CD14-positive monocyte (primary cell): ENCODE results near the gene NSMCE1. TPM values are rescaled to one million over a fixed set of nuclear protein-coding genes. Genes with fewer than 3 reads are reported as not detected.

ENCODE experiments used
- DNase-seq, 3 donors: peaks; one replicate each; pipeline ENCODE4 v3.0.0-alpha.2; 2011 to 2022
- H2AFZ ChIP-seq: 2 replicates; pipeline ENCODE4 v1.6.0; 2012; ENCODE audit warnings: mild to moderate bottlenecking, low read depth, low read length, inconsistent platforms; ENCODE audit not compliant: insufficient read depth, poor library complexity, severe bottlenecking
- H3K27ac ChIP-seq, 2 donors: 1 replicate in 1 of 2; 2 replicates in 1 of 2; pipeline ENCODE4 v1.5.1; 2012 to 2013; ENCODE audit warnings: low read length in 2 of 2, control low read depth in 1 of 2, inconsistent platforms in 1 of 2, low read depth in 1 of 2, mild to moderate bottlenecking in 1 of 2
- H3K27me3 ChIP-seq, 2 donors: one replicate each; pipeline versions ENCODE4 v1.6.0 to v1.6.1; 2011 to 2013; ENCODE audit warnings: low read length in 2 of 2; ENCODE audit not compliant: control insufficient read depth in 2 of 2, insufficient read depth in 2 of 2
- H3K36me3 ChIP-seq, 2 donors: replicated peaks in 1 of 2; 1 replicate in 1 of 2; 2 replicates in 1 of 2; pipeline versions ENCODE4 v1.5.1 to v1.6.1; 2012 to 2013; ENCODE audit warnings: low read length in 2 of 2, control low read depth in 1 of 2, inconsistent platforms in 1 of 2, mild to moderate bottlenecking in 1 of 2; ENCODE audit not compliant: insufficient read depth in 2 of 2, control insufficient read depth in 1 of 2
- H3K4me1 ChIP-seq, 2 donors: 1 replicate in 1 of 2; 2 replicates in 1 of 2; pipeline versions ENCODE4 v1.5.1 to v1.6.1; 2012 to 2013; ENCODE audit warnings: low read length in 2 of 2, control low read depth in 1 of 2, inconsistent platforms in 1 of 2, mild to moderate bottlenecking in 1 of 2, moderate library complexity in 1 of 2; ENCODE audit not compliant: insufficient read depth in 2 of 2, control insufficient read depth in 1 of 2
- H3K4me2 ChIP-seq: replicated peaks from 2 replicates; pipeline ENCODE3; 2012; ENCODE audit warnings: low read length, moderate library complexity, mild to moderate bottlenecking; ENCODE audit not compliant: poor library complexity, severe bottlenecking; ENCODE audit errors: extremely low read depth
- H3K4me3 ChIP-seq, 3 experiments: fragments of 200-600 bp in 1 of 3; sonication (generic) in 1 of 3; replicated peaks in 1 of 3; 1 replicate in 2 of 3; 2 replicates in 1 of 3; pipeline ENCODE4 v1.5.1; 2011 to 2013; ENCODE audit warnings: low read length in 3 of 3, mild to moderate bottlenecking in 3 of 3, control low read depth in 2 of 3, low read depth in 2 of 3, inconsistent platforms in 1 of 3, moderate library complexity in 1 of 3
- H3K79me2 ChIP-seq: 2 replicates; pipeline ENCODE4 v1.6.0; 2012; ENCODE audit warnings: mild to moderate bottlenecking, control low read depth, inconsistent platforms, low read length, moderate library complexity; ENCODE audit not compliant: insufficient read depth
- H3K9ac ChIP-seq: 2 replicates; pipeline ENCODE4 v1.6.0; 2017; ENCODE audit warnings: low read length, mild to moderate bottlenecking; ENCODE audit not compliant: insufficient read depth, poor library complexity, severe bottlenecking
- H3K9me3 ChIP-seq, 2 donors: replicated peaks in 1 of 2; 1 replicate in 1 of 2; 2 replicates in 1 of 2; pipeline versions ENCODE4 v1.5.1 to v1.6.1; 2012 to 2013; ENCODE audit warnings: low read length in 2 of 2, control low read depth in 1 of 2; ENCODE audit not compliant: control insufficient read depth in 1 of 2, insufficient read depth in 1 of 2
- H4K20me1 ChIP-seq: 2 replicates; pipeline ENCODE4 v1.6.0; 2012; ENCODE audit warnings: mild to moderate bottlenecking, low read length, control low read depth, moderate library complexity; ENCODE audit not compliant: insufficient read depth
- H3K27ac Mint-ChIP-seq, 7 donors: one replicate each; pipeline ENCODE4 v1.8.0; 2020; ENCODE audit warnings: mild to moderate bottlenecking in 7 of 7, mixed read lengths in 7 of 7, moderate library complexity in 6 of 7, inconsistent platforms in 2 of 7
- H3K27me3 Mint-ChIP-seq, 3 donors: one replicate each; pipeline ENCODE4 v1.8.0; 2021 to 2022; ENCODE audit warnings: low read depth in 3 of 3, mild to moderate bottlenecking in 3 of 3, mixed read lengths in 3 of 3, moderate library complexity in 3 of 3, inconsistent platforms in 1 of 3
- H3K36me3 Mint-ChIP-seq, 2 donors: one replicate each; pipeline ENCODE4 v1.8.0; 2020; ENCODE audit warnings: mixed read lengths in 2 of 2, inconsistent platforms in 1 of 2, mild to moderate bottlenecking in 1 of 2
- H3K4me1 Mint-ChIP-seq: one replicate; pipeline ENCODE4 v1.8.0; 2020; ENCODE audit warnings: mild to moderate bottlenecking, mixed read lengths
- H3K4me3 Mint-ChIP-seq, 2 donors: one replicate each; pipeline ENCODE4 v1.8.0; 2020; ENCODE audit warnings: mild to moderate bottlenecking in 2 of 2, mixed read lengths in 2 of 2, moderate library complexity in 1 of 2
- H3K9me3 Mint-ChIP-seq, 7 donors: one replicate each; pipeline ENCODE4 v1.8.0; 2020 to 2022; ENCODE audit warnings: mixed read lengths in 7 of 7, mild to moderate bottlenecking in 6 of 7, moderate library complexity in 6 of 7, inconsistent platforms in 2 of 7
- WGBS: methylation state at CpG from one replicate; pipeline ENCODE4 v1.1.5; 2013; ENCODE audit warnings: missing lambda C conversion rate; ENCODE audit not compliant: insufficient coverage; 5-methylcytosine and 5-hydroxymethylcytosine counted together
- intact Hi-C, 2 donors: fragments of 100-400 bp; cut with micrococcal nuclease; formaldehyde crosslinking; loops; one replicate each; pipeline versions ENCODE4 v1.15.0 to v1.15.1; 2023
- polyA plus RNA-seq, 3 donors: library from polyadenylated mRNA; depleted of rRNA in 1 of 3; unstranded in 2 of 3; stranded (reverse) in 1 of 3; fragments of 300-500 nt in 2 of 3; fragments of >200 nt in 1 of 3; fragmentation: Illumina TruSeq in 2 of 3; gene quantifications; 1 replicate in 2 of 3; 2 replicates in 1 of 3; pipeline ENCODE4 v1.2.3, GENCODE V29; 2012 to 2021
- TF ChIP-seq, protein P1 (sequence below): fragments of 200-600 bp; IDR thresholded peaks from one replicate; pipeline ENCODE4 v1.8.0; 2022; ENCODE audit warnings: antibody characterized with exemption, mild to moderate bottlenecking

Gene NSMCE1
- polyA plus RNA-seq, 3 donors: 19.6 to 85.2 (median 82.6) TPM

DNA sequence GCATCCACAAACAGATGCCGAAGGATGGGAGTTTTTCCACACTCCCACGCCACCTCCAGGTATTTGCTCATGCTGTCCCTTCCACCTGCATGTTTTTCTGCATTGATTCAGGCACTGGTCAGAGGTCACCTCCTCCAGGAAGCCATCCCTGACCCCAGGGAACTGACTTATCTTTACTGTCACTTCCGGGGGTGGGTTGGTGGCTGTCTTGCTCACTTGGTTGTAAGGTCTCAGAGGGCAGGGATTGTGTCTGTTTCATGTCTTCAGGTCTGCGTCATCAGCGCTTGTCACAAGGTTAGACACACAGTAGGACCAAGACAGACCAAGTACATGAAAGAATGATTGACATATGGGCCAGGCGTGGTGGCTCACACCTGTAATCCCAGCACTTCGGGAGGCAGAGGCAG lies 43.3 kb upstream of the NSMCE1 start:
- Histone ChIP-seq H4K20me1 (peaks cover 21% of the 10 kb centered on the region), H3K36me3 (no peaks in the 10 kb centered on the region), H3K4me3 (no peak overlapping the region), H3K4me1 (peaks cover 32 to 35% of the 10 kb centered on the region in 2 donors), H3K79me2 (peaks cover 39% of the 10 kb centered on the region), H3K27me3 (no peaks in the 10 kb centered on the region), H3K9ac (no peak overlapping the region), H3K9me3 (no peaks in the 10 kb centered on the region), H3K27ac (no peak overlapping the region), H3K4me2 (no peak overlapping the region), H2AFZ (no peak overlapping the region)
- WGBS: 90% methylated on average over 7 of the region's 7 CpGs
- Mint-ChIP-seq H3K4me3 (peak overlapping the region in 1 of 2 donors; percentile 57), H3K36me3 (peaks cover 0 to 1% of the 10 kb centered on the region in 2 donors), H3K27ac (peak overlapping the region in 1 of 7 donors; percentile 1), H3K27me3 (peaks cover 0 to 4% (median 3%) of the 10 kb centered on the region in 3 donors), H3K4me1 (peaks cover 36% of the 10 kb centered on the region), H3K9me3 (peaks cover 0 to 2% (median 0%) of the 10 kb centered on the region in 7 donors)
- TF ChIP-seq, protein P1, sequence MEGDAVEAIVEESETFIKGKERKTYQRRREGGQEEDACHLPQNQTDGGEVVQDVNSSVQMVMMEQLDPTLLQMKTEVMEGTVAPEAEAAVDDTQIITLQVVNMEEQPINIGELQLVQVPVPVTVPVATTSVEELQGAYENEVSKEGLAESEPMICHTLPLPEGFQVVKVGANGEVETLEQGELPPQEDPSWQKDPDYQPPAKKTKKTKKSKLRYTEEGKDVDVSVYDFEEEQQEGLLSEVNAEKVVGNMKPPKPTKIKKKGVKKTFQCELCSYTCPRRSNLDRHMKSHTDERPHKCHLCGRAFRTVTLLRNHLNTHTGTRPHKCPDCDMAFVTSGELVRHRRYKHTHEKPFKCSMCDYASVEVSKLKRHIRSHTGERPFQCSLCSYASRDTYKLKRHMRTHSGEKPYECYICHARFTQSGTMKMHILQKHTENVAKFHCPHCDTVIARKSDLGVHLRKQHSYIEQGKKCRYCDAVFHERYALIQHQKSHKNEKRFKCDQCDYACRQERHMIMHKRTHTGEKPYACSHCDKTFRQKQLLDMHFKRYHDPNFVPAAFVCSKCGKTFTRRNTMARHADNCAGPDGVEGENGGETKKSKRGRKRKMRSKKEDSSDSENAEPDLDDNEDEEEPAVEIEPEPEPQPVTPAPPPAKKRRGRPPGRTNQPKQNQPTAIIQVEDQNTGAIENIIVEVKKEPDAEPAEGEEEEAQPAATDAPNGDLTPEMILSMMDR: no peak
- intact Hi-C loops: loop anchor here (5.0 to 10.0 kb wide), 3 partner anchors 35 to 47 kb away; partner anchors contain the start of gene NSMCE1 (in 1 of the 2)
- no peak for DNase-seq

DNA sequence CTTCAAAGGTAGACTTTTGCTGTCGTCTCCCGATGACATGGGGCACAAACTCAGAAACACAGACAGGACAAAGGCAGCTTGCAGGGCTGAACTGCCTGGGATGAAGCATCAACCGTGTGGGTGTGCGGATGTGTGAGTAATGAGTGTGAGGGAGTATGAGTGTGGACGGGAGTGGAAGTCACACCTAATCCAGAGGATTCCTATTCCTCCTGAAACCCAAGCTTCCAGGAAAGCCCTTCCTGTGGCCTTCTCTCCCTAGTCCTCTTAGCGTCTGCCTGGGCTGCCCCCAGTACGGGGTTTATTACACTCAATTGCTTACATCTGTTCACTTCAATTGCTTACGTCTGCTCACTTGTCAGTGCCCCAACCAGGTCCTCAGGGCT lies 42.9 kb upstream of the NSMCE1 start:
- intact Hi-C loops: loop anchor here (5.0 to 10.0 kb wide), 3 partner anchors 36 to 47 kb away; partner anchors contain the start of gene NSMCE1 (in 1 of the 2)
- Histone ChIP-seq H3K9ac (no peak overlapping the region), H3K4me2 (no peak overlapping the region), H2AFZ (no peak overlapping the region), H3K27ac (no peak overlapping the region), H4K20me1 (peaks cover 17% of the 10 kb centered on the region), H3K9me3 (no peaks in the 10 kb centered on the region), H3K36me3 (no peaks in the 10 kb centered on the region), H3K27me3 (no peaks in the 10 kb centered on the region), H3K4me3 (no peak overlapping the region), H3K79me2 (peaks cover 34% of the 10 kb centered on the region), H3K4me1 (peaks cover 27 to 31% of the 10 kb centered on the region in 2 donors)
- H3K9me3 Mint-ChIP-seq: peaks cover 0 to 3% (median 0%) of the 10 kb centered on the region in 7 donors
- H3K4me1 Mint-ChIP-seq: peaks cover 31% of the 10 kb centered on the region
- no peak for DNase-seq
- peaks cover 0 to 4% (median 3%) of the 10 kb centered on the region in 3 donors for H3K27me3 Mint-ChIP-seq
- H3K27ac Mint-ChIP-seq: no peak overlapping the region
- 88% methylated on average over 3 of the region's 8 CpGs for whole genome bisulfite sequencing
- TF ChIP-seq, protein P1: no peak
- no peak overlapping the region for H3K4me3 Mint-ChIP-seq
- H3K36me3 Mint-ChIP-seq: peaks cover 1 to 2% of the 10 kb centered on the region in 2 donors
